ENCODE data around the gene RTBDN.

RTBDN gene

GRCh38 chr19:12840091-12841079, 6.0 kb upstream of the RTBDN start:
- H3K4me3 ChIP-seq (ENCODE audit: low read length) = peak overlapping the region; percentile 52
- peak; percentile 58 for DNase-seq (ENCODE audit: low read depth)
- TF ChIP-seq, protein P1, sequence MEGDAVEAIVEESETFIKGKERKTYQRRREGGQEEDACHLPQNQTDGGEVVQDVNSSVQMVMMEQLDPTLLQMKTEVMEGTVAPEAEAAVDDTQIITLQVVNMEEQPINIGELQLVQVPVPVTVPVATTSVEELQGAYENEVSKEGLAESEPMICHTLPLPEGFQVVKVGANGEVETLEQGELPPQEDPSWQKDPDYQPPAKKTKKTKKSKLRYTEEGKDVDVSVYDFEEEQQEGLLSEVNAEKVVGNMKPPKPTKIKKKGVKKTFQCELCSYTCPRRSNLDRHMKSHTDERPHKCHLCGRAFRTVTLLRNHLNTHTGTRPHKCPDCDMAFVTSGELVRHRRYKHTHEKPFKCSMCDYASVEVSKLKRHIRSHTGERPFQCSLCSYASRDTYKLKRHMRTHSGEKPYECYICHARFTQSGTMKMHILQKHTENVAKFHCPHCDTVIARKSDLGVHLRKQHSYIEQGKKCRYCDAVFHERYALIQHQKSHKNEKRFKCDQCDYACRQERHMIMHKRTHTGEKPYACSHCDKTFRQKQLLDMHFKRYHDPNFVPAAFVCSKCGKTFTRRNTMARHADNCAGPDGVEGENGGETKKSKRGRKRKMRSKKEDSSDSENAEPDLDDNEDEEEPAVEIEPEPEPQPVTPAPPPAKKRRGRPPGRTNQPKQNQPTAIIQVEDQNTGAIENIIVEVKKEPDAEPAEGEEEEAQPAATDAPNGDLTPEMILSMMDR (conservative IDR thresholded peaks at IDR 0.05; ENCODE audit: low read depth, low read length) = no peak

DNA sequence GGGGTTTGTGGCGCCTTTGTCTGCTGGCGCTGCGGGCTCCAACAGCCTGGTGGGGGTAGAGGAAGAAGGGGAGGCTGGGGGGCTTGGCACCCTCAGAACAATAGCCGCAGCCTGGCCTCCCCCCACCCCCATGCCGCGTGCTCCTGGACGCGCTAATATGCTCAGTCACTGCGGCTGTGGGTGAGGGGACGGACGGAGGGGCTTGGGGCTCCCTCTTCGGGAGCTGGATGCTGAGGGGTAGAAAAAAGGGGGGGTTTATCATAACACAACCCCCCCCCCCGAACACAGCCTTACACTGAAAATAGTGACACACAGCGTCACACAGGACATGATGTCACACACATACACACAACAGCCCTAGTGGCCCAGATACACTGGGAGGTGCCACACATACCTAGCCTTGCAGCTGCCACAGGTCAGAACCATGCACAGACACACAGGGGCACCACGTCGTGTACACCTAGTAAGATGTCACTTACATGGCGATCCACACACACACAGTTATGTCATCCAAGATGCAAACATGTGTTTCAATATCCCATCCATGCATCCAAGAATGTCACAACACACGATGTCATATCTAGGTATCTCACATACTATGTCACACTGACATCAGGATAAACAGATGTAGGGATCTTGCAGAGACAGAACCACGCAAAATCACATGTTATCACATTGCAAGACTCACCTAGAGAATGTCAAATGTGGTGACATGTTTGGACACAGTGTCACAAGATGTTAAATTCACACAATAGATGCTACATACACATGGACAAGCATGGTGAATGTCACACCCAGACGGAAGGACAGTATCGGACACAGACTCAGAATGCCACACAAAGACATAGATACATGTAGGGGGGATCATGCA, 4.7 kb upstream of the RTBDN start:
- DNase-seq (ENCODE audit: low read depth) = no peak
- TF ChIP-seq, protein P1 (conservative IDR thresholded peaks at IDR 0.05; ENCODE audit: low read depth, low read length) = no peak
- peak overlapping the region; percentile 63 for H3K4me3 ChIP-seq (ENCODE audit: low read length)

DNA sequence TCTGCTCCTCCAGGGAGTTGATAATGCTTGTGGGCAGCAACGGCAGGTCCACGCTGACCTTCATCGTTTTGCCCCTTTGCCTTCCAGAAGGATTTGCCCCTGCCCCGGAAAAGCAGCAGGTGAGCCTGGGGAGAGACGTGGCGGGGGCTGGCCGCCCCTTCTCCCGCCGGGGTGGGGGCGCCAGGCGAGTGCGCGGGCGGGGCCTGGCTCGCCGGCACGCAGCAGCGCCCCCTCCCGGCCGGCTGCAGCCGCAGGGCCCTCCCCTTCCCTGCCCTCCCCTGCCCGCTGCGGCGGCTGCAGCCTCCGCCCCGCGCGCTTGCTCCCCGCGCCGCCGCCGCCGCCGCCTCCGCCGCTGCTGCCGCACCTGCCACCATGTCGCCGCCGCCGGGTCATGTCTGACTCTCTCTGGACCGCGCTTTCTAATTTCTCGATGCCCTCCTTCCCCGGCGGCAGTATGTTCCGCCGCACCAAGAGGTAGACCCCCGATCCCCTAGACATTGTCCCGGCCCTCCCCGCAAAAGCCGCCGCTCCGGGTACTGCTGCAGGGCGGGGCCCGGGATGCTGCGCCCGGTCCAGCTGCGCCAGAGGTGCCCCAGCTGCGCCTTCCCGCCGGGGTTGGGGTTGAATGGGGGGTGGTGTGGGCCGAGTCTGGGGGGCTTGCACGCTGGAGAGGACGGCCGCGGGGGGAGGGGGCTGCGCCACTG, 4.0 kb upstream of the RTBDN start, which contains the start of gene MAST1:
Gene MAST1 (plus strand): TSS at position 334 of the 704 bp plus-strand sequence. CDS start 58 bp downstream, at position 392.
- H3K4me3 ChIP-seq (ENCODE audit: low read length) = peak within 1 kb of the TSS; percentile 63
- DNase-seq (ENCODE audit: low read depth) = no peak
- TF ChIP-seq, protein P1 (conservative IDR thresholded peaks at IDR 0.05; ENCODE audit: low read depth, low read length) = peak; percentile 33

- no peak for DNase-seq (ENCODE audit: low read depth)
- H3K4me3 ChIP-seq (ENCODE audit: low read length) = no peak overlapping the region
- TF ChIP-seq, protein P1 (conservative IDR thresholded peaks at IDR 0.05; ENCODE audit: low read depth, low read length) = no peak
Measured at GRCh38 chr19:12837225-12837624, 2.8 kb upstream of the RTBDN start.

DNA sequence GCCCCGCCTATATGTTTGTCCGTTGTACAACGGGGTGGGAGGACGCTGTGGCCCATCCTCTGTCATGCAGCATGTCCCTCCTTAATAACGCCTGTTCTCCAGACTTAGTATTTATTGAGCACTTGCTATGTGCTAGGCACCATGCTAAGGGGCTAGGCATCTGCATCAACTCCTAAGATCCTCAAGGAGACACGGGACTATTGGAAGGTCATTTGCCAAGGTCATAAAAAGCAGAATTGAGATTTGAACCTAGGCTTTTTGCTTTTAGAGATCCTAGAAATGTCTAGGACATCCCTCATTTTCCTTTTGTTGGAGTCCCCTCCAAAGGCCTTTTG, 2.1 kb upstream of the RTBDN start:
- DNase-seq (ENCODE audit: low read depth) = no peak
- TF ChIP-seq, protein P1 (conservative IDR thresholded peaks at IDR 0.05; ENCODE audit: low read depth, low read length) = no peak
- H3K4me3 ChIP-seq (ENCODE audit: low read length) = no peak overlapping the region

GRCh38 chr19:12834976-12835757, 788 bp upstream of the RTBDN start:
- H3K4me3 ChIP-seq (ENCODE audit: low read length) = no peak overlapping the region
- TF ChIP-seq, protein P1 (conservative IDR thresholded peaks at IDR 0.05; ENCODE audit: low read depth, low read length) = no peak
- no peak for DNase-seq (ENCODE audit: low read depth)
